K562 (cell line): Measurements from ENCODE around the gene INSL3. TPM values are rescaled to one million over a fixed set of nuclear protein-coding genes. Genes with fewer than 3 reads are reported as not detected.

Experiments
- ATAC-seq: fragments of 200-7000 bp; cut with Tn5 transposase; 3 replicates; pipeline ENCODE4 v1.9.1; 2020; ENCODE audit warnings: moderate library complexity
- BruUV-seq: library from RNA; stranded (reverse); fragments of 400-500 nt; replicated peaks from 2 replicates; lab custom pipeline; 2021; lab: Mats Ljungman, UMichigan
- CTCF ChIA-PET: fragments of 300-600 bp; formaldehyde crosslinking; extraction: SDS; loops from one replicate; lab custom pipeline; 2021; ENCODE audit warnings: low intra/inter-chr PET ratio; lab: Yijun Ruan, JAX
- POLR2A ChIA-PET: fragments of 300-600, 350-650 bp; sonication (Branson Sonifier 250); formaldehyde crosslinking; extraction: SDS; loops from one replicate; lab custom pipeline; 2021; ENCODE audit warnings: antibody characterized with exemption, inconsistent platforms; lab: Yijun Ruan, JAX
- DNase-seq, 4 experiments: peaks; one replicate each; pipeline versions ENCODE4 v3.0.0 to v3.0.0-alpha.2; 2011 to 2018; ENCODE audit warnings: low spot score in 3 of 4, mixed read lengths in 3 of 4; ENCODE audit errors: extremely low read depth in 1 of 4
- FAIRE-seq: peaks from 2 replicates; lab custom pipeline; 2011; peaks lifted over from hg19 to GRCh38; lab: Jason Lieb, UNC
- H2AFZ ChIP-seq: 2 replicates; pipeline ENCODE4 v1.6.0; 2011; ENCODE audit warnings: low read depth, low read length, control low read depth, inconsistent platforms
- H3K27ac ChIP-seq: fragments of 200-600 bp; 3 replicates; pipeline ENCODE4 v1.8.0; 2011; ENCODE audit warnings: low read depth, mild to moderate bottlenecking, control low read depth, inconsistent platforms, low read length, moderate library complexity, mixed read lengths; ENCODE audit errors: extremely low read depth
- H3K27me3 ChIP-seq, 2 experiments: fragments of 300-600 bp in 1 of 2; 2 replicates in 1 of 2; 3 replicates in 1 of 2; pipeline versions ENCODE4 v1.6.0 to v1.8.0; 2011; ENCODE audit warnings: inconsistent platforms in 2 of 2, low read length in 2 of 2, mild to moderate bottlenecking in 1 of 2, mixed read lengths in 1 of 2, moderate library complexity in 1 of 2; ENCODE audit not compliant: control insufficient read depth in 2 of 2, insufficient read depth in 2 of 2
- H3K36me3 ChIP-seq: fragments of 300-600 bp; 3 replicates; pipeline ENCODE4 v1.8.0; 2011; ENCODE audit warnings: mild to moderate bottlenecking, low read length, inconsistent platforms; ENCODE audit not compliant: control insufficient read depth, insufficient read depth
- H3K4me1 ChIP-seq, 2 experiments: fragments of 200-600 bp in 1 of 2; replicated peaks in 1 of 2; 2 replicates in 1 of 2; 3 replicates in 1 of 2; pipeline versions ENCODE4 v1.5.1 to v1.8.0; 2011; ENCODE audit warnings: inconsistent platforms in 2 of 2, low read length in 2 of 2, mild to moderate bottlenecking in 1 of 2, mixed read lengths in 1 of 2, moderate library complexity in 1 of 2; ENCODE audit not compliant: control insufficient read depth in 2 of 2, insufficient read depth in 2 of 2
- H3K4me2 ChIP-seq: 2 replicates; pipeline ENCODE4 v1.6.1; 2011; ENCODE audit warnings: low read length, control low read depth, inconsistent platforms, mixed read lengths; ENCODE audit not compliant: insufficient read depth
- H3K4me3 ChIP-seq: fragments of 200-600 bp; sonication (generic), shearing (Covaris generic); 2 replicates; pipeline ENCODE4 v1.5.1; 2016; ENCODE audit warnings: control low read depth, inconsistent platforms
- H3K79me2 ChIP-seq: fragments of 200-600 bp; 3 replicates; pipeline ENCODE4 v1.8.0; 2011; ENCODE audit warnings: low read length, inconsistent platforms; ENCODE audit not compliant: control insufficient read depth, insufficient read depth
- H3K9ac ChIP-seq, 2 experiments: 2 replicates each; pipeline versions ENCODE4 v1.6.0 to v1.6.1; 2011; ENCODE audit warnings: low read depth in 2 of 2, low read length in 2 of 2, control low read depth in 1 of 2, inconsistent platforms in 1 of 2, mild to moderate bottlenecking in 1 of 2, mixed read lengths in 1 of 2; ENCODE audit not compliant: insufficient read depth in 1 of 2
- H3K9me1 ChIP-seq: one replicate; pipeline ENCODE4 v1.6.0; 2011; ENCODE audit warnings: inconsistent platforms, mild to moderate bottlenecking, low read length, moderate library complexity; ENCODE audit not compliant: control insufficient read depth, insufficient read depth
- H3K9me3 ChIP-seq: replicated peaks from 2 replicates; pipeline ENCODE4 v1.5.1; 2011; ENCODE audit warnings: low read depth, low read length, inconsistent platforms; ENCODE audit not compliant: control insufficient read depth, insufficient read depth
- H4K20me1 ChIP-seq: replicated peaks from 2 replicates; pipeline ENCODE4 v1.6.1; 2011; ENCODE audit warnings: low read length, inconsistent platforms, mixed read lengths; ENCODE audit not compliant: control insufficient read depth, insufficient read depth
- BCOR ChIP-seq: fragments of 450-650 bp; IDR thresholded peaks from 2 replicates; pipeline ENCODE4 v1.6.1; 2016
- CREM ChIP-seq: IDR thresholded peaks from 2 replicates; pipeline ENCODE4 v1.6.1; 2014; ENCODE audit warnings: antibody characterized with exemption, low read depth
- MCM2 ChIP-seq: fragments of 450-650 bp; IDR thresholded peaks from 2 replicates; pipeline ENCODE4 v1.6.1; 2017; ENCODE audit warnings: low read depth, mild to moderate bottlenecking
- MCM3 ChIP-seq: fragments of 450-650 bp; IDR thresholded peaks from 2 replicates; pipeline ENCODE4 v1.6.1; 2016
- NCOA2 ChIP-seq, 2 experiments: fragments of 450-650 bp; IDR thresholded peaks; 2 replicates each; pipeline ENCODE4 v1.6.1; 2018; ENCODE audit warnings: mild to moderate bottlenecking in 2 of 2, moderate library complexity in 1 of 2; ENCODE audit not compliant: partially characterized antibody in 2 of 2
- POU5F1 ChIP-seq: fragments of 150-350 bp; IDR thresholded peaks from 2 replicates; pipeline ENCODE4 v1.6.1; 2014; ENCODE audit warnings: borderline replicate concordance, low read length, low read depth, mild to moderate bottlenecking; ENCODE audit not compliant: partially characterized antibody
- PTRF ChIP-seq: fragments of 450-650 bp; IDR thresholded peaks from 2 replicates; pipeline ENCODE4 v1.6.1; 2016; ENCODE audit warnings: mild to moderate bottlenecking, missing genetic modification characterization, missing compliant biosample characterization
- RBBP5 ChIP-seq: fragments of 200-600 bp; sonication (generic); IDR thresholded peaks from 2 replicates; pipeline ENCODE4 v1.6.1; 2012; ENCODE audit warnings: borderline replicate concordance, mild to moderate bottlenecking, low read length, control low read depth, inconsistent platforms; ENCODE audit not compliant: insufficient read depth, poor library complexity, severe bottlenecking
- RFX7 ChIP-seq: fragments of 250-450 bp; sonication (Bioruptor Pico); IDR thresholded peaks from 2 replicates; pipeline ENCODE4 v1.5.1; 2021; ENCODE audit warnings: mild to moderate bottlenecking
- SRSF7 ChIP-seq: fragments of 200-400 bp; formaldehyde crosslinking; optimal IDR thresholded peaks from 2 replicates; pipeline ENCODE3; 2017; ENCODE audit warnings: mild to moderate bottlenecking, low read depth, low read length
- WGBS: fragments of 100-300 bp; shearing (Covaris generic); methylation state at CpG from one replicate; pipeline ENCODE4 v1.1.6; 2016; ENCODE audit warnings: low coverage, mixed read lengths; ENCODE audit not compliant: insufficient coverage; ENCODE audit errors: missing lambda C conversion rate; 5-methylcytosine and 5-hydroxymethylcytosine counted together
- in situ Hi-C: fragments of 300-500 bp; cut with MboI; formaldehyde crosslinking; loops from 4 replicates; pipeline ENCODE4 v1.15.0; 2018; ENCODE audit warnings: inconsistent platforms, mixed read lengths
- intact Hi-C: fragments of 100-400 bp; cut with micrococcal nuclease; formaldehyde crosslinking; loops from 2 replicates; pipeline ENCODE4 v1.14.2; 2022
- polyA plus RNA-seq, 8 experiments: library from polyadenylated mRNA; depleted of rRNA in 4 of 8; stranded (reverse) in 5 of 8; unstranded in 3 of 8; fragments of >200 nt; fragmentation: Nextera tagmentation in 2 of 8; fragmentation: Illumina TruSeq in 1 of 8; extraction: Ambion mirVana in 2 of 8; extraction: Trizol in 1 of 8; gene quantifications; 2 replicates each; pipeline versions ENCODE4 v1.2.1 to v1.2.3, GENCODE V29; 2011 to 2014; ENCODE audit warnings: inconsistent platforms in 1 of 8, missing spikeins in 1 of 8
- total RNA-seq, 7 experiments: library from RNA; depleted of rRNA in 6 of 7; stranded (reverse); fragments of >200 nt in 6 of 7; fragmentation: Illumina TruSeq in 2 of 7; extraction: Trizol in 2 of 7; gene quantifications; 2 replicates each; pipeline versions ENCODE4 v1.2.1 to v1.2.3, GENCODE V29; 2011 to 2021; ENCODE audit warnings: low replicate concordance in 1 of 7
- TF ChIP-seq, protein P1 (sequence below): fragments of 200-400 bp; formaldehyde crosslinking; IDR thresholded peaks from 2 replicates; pipeline ENCODE4 v1.6.1; 2017; ENCODE audit warnings: mild to moderate bottlenecking, low read depth, low read length, moderate library complexity
- TF ChIP-seq, protein P2 (sequence below): sonication (generic); formaldehyde crosslinking; IDR thresholded peaks from 2 replicates; pipeline ENCODE4 v1.9.0; 2022; ENCODE audit warnings: mild to moderate bottlenecking, missing genetic modification reagents
- TF ChIP-seq, protein P3 (sequence below): fragments of 250-450 bp; sonication (Bioruptor Pico); IDR thresholded peaks from 2 replicates; pipeline ENCODE4 v1.8.0; 2022; ENCODE audit warnings: moderate library complexity, mild to moderate bottlenecking, inconsistent platforms
- TF ChIP-seq, protein P4 (sequence below): sonication (generic); formaldehyde crosslinking; IDR thresholded peaks from 2 replicates; pipeline ENCODE4 v1.8.0; 2022; ENCODE audit warnings: mild to moderate bottlenecking, missing genetic modification reagents, borderline replicate concordance

Gene INSL3
- total and polyA plus RNA-seq, 9 of the 15 experiments (the other 6 are each of a cell fraction or from before 2014, with no cell fraction given): not detected

DNA sequence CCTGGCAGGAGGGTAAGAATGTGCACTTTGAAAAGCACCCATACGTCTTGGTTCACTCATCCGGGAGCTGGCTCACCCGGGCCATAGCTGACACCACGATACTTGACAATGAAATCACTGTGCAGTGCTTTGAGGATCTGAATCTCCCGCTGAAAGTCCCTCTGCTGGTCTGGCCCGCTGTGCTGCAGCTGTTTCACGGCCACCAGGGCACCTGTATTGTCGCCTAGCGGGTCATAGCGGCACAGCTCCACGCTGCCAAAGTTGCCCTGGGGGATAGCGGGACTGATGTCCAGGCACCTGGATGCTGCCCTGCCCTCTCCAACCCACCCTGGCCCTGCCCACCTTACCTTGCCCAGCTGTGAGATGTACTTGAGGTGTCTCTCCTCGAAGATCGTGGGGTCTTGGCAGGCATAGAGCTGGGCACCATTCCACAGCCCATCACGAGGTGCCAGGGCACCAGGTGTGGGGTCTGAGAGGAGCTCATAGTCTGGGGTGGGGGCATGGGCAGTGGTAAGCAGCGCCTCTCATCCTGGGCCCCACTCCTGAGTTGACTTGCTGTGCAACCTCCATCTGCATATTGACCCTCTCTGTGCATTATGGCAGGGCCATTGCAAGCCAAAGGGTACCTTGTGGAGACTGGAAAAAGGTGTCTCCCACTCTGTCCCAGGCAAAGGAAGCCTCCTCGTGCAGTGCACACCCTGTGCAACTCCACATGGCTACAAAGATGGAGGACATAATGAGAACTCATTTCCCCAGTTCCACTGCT lies 11.3 kb upstream of the INSL3 start (continued):
- TF ChIP-seq CREM (no peak), BCOR (0 out of 2 replicates have a peak, but pooled peaks have one; percentile 33)
- TF ChIP-seq, protein P1, sequence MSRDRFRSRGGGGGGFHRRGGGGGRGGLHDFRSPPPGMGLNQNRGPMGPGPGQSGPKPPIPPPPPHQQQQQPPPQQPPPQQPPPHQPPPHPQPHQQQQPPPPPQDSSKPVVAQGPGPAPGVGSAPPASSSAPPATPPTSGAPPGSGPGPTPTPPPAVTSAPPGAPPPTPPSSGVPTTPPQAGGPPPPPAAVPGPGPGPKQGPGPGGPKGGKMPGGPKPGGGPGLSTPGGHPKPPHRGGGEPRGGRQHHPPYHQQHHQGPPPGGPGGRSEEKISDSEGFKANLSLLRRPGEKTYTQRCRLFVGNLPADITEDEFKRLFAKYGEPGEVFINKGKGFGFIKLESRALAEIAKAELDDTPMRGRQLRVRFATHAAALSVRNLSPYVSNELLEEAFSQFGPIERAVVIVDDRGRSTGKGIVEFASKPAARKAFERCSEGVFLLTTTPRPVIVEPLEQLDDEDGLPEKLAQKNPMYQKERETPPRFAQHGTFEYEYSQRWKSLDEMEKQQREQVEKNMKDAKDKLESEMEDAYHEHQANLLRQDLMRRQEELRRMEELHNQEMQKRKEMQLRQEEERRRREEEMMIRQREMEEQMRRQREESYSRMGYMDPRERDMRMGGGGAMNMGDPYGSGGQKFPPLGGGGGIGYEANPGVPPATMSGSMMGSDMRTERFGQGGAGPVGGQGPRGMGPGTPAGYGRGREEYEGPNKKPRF: no peak
- TF ChIP-seq, protein P2, sequence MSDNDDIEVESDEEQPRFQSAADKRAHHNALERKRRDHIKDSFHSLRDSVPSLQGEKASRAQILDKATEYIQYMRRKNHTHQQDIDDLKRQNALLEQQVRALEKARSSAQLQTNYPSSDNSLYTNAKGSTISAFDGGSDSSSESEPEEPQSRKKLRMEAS (CRISPR knock-in tag): peak; percentile 17; the same call in 1 of the 2 replicates

DNA sequence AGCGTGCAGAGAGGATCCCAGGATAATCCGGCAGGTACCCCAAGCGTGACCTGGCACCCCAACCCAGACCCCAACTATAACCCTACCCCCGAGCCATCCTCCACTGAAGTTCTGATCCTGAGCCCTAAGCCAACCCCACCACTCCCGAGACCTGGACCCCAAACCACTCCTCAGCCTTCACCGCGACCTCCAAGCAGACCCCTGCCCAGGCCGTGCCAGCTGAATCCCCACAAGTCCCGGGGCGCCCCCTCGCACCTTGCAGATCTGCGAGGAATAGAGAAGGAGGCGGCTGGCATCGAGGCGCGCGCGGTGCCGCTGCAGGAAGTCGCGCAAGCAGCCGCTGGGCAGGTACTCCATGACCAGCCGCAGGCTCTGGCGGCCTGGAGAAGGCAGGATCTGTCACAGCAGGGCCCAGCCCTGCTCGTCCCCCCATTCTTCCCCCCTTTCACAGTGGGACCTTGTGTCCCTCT lies 10.1 kb upstream of the INSL3 start:
- in situ Hi-C loops: no loop called here
- ChIA-PET CTCF (no interaction called here), POLR2A (no interaction called here)
- no TSS peak for BruUV-seq
- no peaks in the 10 kb centered on the region for H3K36me3 ChIP-seq
- H3K27ac ChIP-seq: no peak overlapping the region; the same call in 2 of the 3 replicates
- H3K9me1 ChIP-seq: no peaks in the 10 kb centered on the region
- no peaks in the 10 kb centered on the region for H3K79me2 ChIP-seq
- peaks cover 4 to 34% of the 10 kb centered on the region in 2 experiments; a peak in 3 of 5 replicates for H3K4me1 ChIP-seq
- peak overlapping the region; percentile 50 to 93; a peak in 3 of 4 replicates for H3K9ac ChIP-seq
- no peak for ATAC-seq
- intact Hi-C loops: no loop called here
- peaks cover 2 to 12% of the 10 kb centered on the region in 2 experiments; a peak in 3 of 5 replicates for H3K27me3 ChIP-seq
- H3K9me3 ChIP-seq: no peaks in the 10 kb centered on the region
- H3K4me3 ChIP-seq: peak overlapping the region; percentile 42
- peaks cover 5% of the 10 kb centered on the region; the same call in 1 of the 2 replicates for H4K20me1 ChIP-seq
- WGBS: 40% methylated on average over 25 of the region's 25 CpGs
- no peak for DNase-seq
- H2AFZ ChIP-seq: peak overlapping the region; percentile 98
- peak overlapping the region; percentile 95 for H3K4me2 ChIP-seq
- no peak for FAIRE-seq
- TF ChIP-seq SRSF7 (no peak), PTRF (tag) (no peak), RBBP5 (no peak), NCOA2 (IDR thresholded peaks at IDR 0.05; ENCODE audit: partially characterized antibody in 2 of 2) (no peak), MCM2 (no peak), MCM3 (no peak), POU5F1 (no peak), RFX7 (CRISPR knock-in tag) (no peak)
- TF ChIP-seq, protein P3, sequence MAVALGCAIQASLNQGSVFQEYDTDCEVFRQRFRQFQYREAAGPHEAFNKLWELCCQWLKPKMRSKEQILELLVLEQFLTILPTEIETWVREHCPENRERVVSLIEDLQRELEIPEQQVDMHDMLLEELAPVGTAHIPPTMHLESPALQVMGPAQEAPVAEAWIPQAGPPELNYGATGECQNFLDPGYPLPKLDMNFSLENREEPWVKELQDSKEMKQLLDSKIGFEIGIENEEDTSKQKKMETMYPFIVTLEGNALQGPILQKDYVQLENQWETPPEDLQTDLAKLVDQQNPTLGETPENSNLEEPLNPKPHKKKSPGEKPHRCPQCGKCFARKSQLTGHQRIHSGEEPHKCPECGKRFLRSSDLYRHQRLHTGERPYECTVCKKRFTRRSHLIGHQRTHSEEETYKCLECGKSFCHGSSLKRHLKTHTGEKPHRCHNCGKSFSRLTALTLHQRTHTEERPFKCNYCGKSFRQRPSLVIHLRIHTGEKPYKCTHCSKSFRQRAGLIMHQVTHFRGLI (CRISPR knock-in tag): no peak
- TF ChIP-seq, protein P4, sequence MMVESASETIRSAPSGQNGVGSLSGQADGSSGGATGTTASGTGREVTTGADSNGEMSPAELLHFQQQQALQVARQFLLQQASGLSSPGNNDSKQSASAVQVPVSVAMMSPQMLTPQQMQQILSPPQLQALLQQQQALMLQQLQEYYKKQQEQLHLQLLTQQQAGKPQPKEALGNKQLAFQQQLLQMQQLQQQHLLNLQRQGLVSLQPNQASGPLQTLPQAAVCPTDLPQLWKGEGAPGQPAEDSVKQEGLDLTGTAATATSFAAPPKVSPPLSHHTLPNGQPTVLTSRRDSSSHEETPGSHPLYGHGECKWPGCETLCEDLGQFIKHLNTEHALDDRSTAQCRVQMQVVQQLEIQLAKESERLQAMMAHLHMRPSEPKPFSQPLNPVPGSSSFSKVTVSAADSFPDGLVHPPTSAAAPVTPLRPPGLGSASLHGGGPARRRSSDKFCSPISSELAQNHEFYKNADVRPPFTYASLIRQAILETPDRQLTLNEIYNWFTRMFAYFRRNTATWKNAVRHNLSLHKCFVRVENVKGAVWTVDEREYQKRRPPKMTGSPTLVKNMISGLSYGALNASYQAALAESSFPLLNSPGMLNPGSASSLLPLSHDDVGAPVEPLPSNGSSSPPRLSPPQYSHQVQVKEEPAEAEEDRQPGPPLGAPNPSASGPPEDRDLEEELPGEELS (CRISPR knock-in tag): no peak
